HG02840 (cell line): Measurements from ENCODE around the gene TMEM117.
A peak's percentile ranks its signal among the peaks of the same experiment; 100 is the strongest.

Source experiments
- ATAC-seq: cut with Tn5 transposase; IDR thresholded peaks from one replicate; pipeline ENCODE4 v1.9.1; 2021; ENCODE audit warnings: mild to moderate bottlenecking, moderate library complexity, moderate number of reproducible peaks; ENCODE audit not compliant: unreplicated experiment, low FRiP score

TMEM117 gene

GRCh38 chr12:43882578-43883178 lies 46.8 kb downstream of the TMEM117 start:
- peak; percentile 80 for ATAC-seq

GRCh38 chr12:43883311-43883710 lies 47.4 kb downstream of the TMEM117 start:
- ATAC-seq, result no peak

GRCh38 chr12:43883748-43884147 lies 47.9 kb downstream of the TMEM117 start:
- ATAC-seq, result no peak

- ATAC-seq, result no peak
These were observed 49.0 kb downstream of the TMEM117 start for GRCh38 chr12:43884683-43885410.

GRCh38 chr12:43887397-43887796 lies 51.5 kb downstream of the TMEM117 start:
- ATAC-seq, result no peak

GRCh38 chr12:43891856-43892574 lies 56.1 kb downstream of the TMEM117 start:
- ATAC-seq, result no peak

GRCh38 chr12:43893670-43894069 lies 57.8 kb downstream of the TMEM117 start:
- ATAC-seq, result no peak

GRCh38 chr12:43895580-43896206 lies 59.8 kb downstream of the TMEM117 start:
- ATAC-seq, result no peak

- no peak for ATAC-seq
These were observed 60.6 kb downstream of the TMEM117 start for GRCh38 chr12:43896496-43896895.

- no peak for ATAC-seq
These were observed 62.6 kb downstream of the TMEM117 start for GRCh38 chr12:43898474-43898873.

- no peak for ATAC-seq
These were observed 63.7 kb downstream of the TMEM117 start for GRCh38 chr12:43899574-43899973.

GRCh38 chr12:43903686-43904085 lies 67.8 kb downstream of the TMEM117 start:
- no peak for ATAC-seq

GRCh38 chr12:43912859-43913258 lies 77.0 kb downstream of the TMEM117 start:
- no peak for ATAC-seq

- no peak for ATAC-seq
These were observed 78.5 kb downstream of the TMEM117 start for GRCh38 chr12:43914391-43914790.

GRCh38 chr12:43914923-43915468 lies 79.1 kb downstream of the TMEM117 start:
- no peak for ATAC-seq

GRCh38 chr12:43917896-43918295 lies 82.0 kb downstream of the TMEM117 start:
- no peak for ATAC-seq

- ATAC-seq, result no peak
These were observed 85.9 kb downstream of the TMEM117 start for GRCh38 chr12:43921666-43922337.

- no peak for ATAC-seq
These were observed 94.2 kb downstream of the TMEM117 start for GRCh38 chr12:43930032-43930431.

- no peak for ATAC-seq
These were observed 95.3 kb downstream of the TMEM117 start for GRCh38 chr12:43931187-43931586.

- ATAC-seq, result no peak
These were observed 99.7 kb downstream of the TMEM117 start for GRCh38 chr12:43935581-43935980.
